D721Med (cell line): ENCODE data around the gene FAAP20.

Experiments used
- DNase-seq: peaks from one replicate; pipeline ENCODE4 v3.0.0; 2011; ENCODE audit warnings: low spot score; ENCODE audit not compliant: insufficient read length
- FAIRE-seq: peaks from 2 replicates; lab custom pipeline; 2011; peaks lifted over from hg19 to GRCh38; lab: Jason Lieb, UNC
- CTCF ChIP-seq: IDR thresholded peaks from 2 replicates; pipeline ENCODE4 v1.5.1; 2012; ENCODE audit warnings: mild to moderate bottlenecking, control low read depth; ENCODE audit not compliant: insufficient read depth; ENCODE audit errors: missing control alignments

The FAAP20 gene

DNA sequence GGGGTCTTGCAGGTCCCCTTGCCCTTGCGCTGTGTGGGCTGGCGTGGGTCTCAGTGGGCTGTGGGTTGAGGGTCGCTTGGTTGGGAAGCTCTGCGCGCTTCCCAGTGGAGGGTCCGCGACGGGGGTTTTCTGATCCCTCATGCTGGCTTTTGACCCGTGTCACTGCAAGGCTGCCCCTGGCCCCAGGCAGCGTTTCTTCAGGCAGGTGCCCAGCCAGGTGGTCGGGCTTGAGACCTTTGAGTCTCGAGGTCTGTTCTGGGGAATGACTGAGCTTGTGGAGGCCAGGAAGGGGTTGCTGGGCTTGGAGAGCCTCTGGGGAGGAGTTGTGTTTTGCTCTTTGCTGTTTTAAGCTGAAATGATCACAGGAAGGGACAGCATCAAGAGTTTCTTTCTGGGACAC lies 38.9 kb upstream of the FAAP20 start:
- no peak for DNase-seq
- no peak for TF ChIP-seq CTCF
- FAIRE-seq: no peak

GRCh38 chr1:2232916-2233438 lies 38.4 kb upstream of the FAAP20 start:
- FAIRE-seq: no peak

GRCh38 chr1:2232255-2232915 lies 37.8 kb upstream of the FAAP20 start:
- FAIRE-seq: no peak

More at GRCh38 chr1:2232916-2233438, 38.4 kb upstream of the FAAP20 start:
- no peak for TF ChIP-seq CTCF
- DNase-seq: no peak

DNA sequence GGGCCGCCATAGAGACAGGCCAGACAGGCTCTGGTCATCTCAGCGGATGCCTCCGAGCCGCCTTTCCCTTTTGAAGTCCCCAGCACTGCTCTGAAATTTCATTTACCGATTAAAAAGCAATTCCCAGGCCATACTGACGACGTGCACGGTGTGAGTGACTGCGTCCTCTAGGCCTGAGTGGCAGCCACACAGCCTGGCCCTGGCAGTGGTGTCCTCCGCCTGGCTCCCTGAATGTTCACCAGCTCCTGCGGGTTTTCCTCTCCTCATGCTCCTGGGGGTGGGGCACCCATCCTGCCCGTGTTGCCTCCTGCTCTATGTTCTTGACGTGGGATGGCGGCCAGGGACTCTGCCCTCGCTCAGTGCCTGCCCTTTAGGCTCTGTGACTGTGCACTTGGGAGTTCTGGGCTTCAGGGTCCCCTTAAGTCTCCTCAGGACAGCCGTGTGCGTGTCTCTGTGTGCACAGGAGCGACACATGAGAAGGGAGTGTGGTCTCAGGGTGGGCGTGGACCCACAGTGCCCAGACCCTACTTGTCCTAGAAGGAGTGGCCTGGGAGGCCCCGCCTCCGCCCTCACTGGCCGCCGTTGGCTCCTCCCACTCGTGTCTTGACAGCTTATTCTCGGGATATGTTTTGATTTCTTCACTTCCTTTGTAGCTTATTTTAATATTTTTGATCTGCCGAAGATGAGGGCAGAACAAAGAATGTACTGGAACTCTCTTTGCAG lies 37.1 kb upstream of the FAAP20 start:
- no peak for DNase-seq
- no peak for TF ChIP-seq CTCF
- FAIRE-seq: no peak

More at GRCh38 chr1:2232255-2232915, 37.8 kb upstream of the FAAP20 start:
- no peak for TF ChIP-seq CTCF
- no peak for DNase-seq

- no peak for FAIRE-seq
These were observed 36.4 kb upstream of the FAAP20 start for GRCh38 chr1:2230781-2231531.

More at GRCh38 chr1:2230781-2231531, 36.4 kb upstream of the FAAP20 start:
- no peak for TF ChIP-seq CTCF
- no peak for DNase-seq
